ENCODE measurements around the gene ARHGEF7. TPM values are rescaled to one million over a fixed set of nuclear protein-coding genes. Genes with fewer than 3 reads are reported as not detected.

Gene ARHGEF7
- total RNA-seq, 1 donor from 2014 or later: 73.7 TPM

DNA sequence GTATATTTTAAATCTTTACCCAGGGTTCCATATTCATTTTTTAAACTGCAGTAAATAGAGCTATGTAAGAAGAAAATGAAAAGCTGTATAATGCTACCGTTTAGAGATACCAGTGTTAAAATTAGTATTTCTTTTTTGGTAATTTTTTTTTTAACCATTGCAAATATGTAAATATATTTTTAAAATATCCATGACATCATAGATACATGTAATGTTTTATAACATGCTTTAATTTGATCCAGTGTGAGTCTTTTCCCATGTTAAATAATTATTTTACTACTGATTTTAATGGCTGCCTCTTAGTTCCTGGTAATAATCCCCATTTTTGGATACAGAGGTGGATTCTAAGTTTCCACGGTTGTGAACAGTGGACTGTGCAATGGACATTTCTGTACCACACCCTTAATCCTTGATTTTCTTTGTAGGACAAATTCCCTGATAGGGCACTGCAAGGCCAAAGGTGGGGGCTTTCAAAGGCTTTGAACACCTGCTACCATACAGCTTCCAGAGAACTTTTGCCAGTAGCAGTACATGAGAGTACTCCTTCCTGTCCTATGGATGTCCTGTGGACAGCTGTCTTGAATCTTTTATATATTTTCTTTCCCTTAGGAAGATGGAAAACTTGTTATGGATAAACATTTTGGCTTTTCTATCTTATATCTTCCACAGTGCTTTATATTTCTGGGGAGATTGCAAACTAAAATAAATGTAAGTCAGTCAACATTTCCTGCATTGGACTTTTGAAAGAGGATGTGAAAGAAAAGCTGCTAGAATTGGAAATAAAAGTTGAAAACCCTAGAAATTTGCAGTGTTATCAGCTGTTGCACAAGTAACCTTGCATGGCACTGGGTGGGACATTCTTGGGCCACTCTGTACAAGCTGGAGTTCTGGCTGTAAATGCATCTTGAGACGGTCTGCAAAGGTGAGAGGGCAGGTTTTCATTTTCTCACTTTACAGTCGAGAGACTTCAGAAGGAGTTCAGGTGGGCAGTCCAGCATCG is 46.8 kb downstream of the ARHGEF7 start:
- Histone ChIP-seq H3K27me3 (ENCODE audit: insufficient read depth, low read length) (no peaks in the 10 kb centered on the region), H3K79me2 (ENCODE audit: insufficient read depth, low read length) (peaks cover 99% of the 10 kb centered on the region), H3K4me3 (ENCODE audit: insufficient read depth, low read depth, low read length) (no peak overlapping the region), H2AFZ (ENCODE audit: low read depth, low read length) (no peak overlapping the region), H4K20me1 (ENCODE audit: insufficient read depth, low read length) (peaks cover 93% of the 10 kb centered on the region), H3K4me2 (ENCODE audit: low read length) (no peak overlapping the region), H3K4me1 (ENCODE audit: insufficient read depth, low read length) (no peaks in the 10 kb centered on the region), H3K9me3 (ENCODE audit: insufficient read depth, low read depth, low read length) (no peaks in the 10 kb centered on the region), H3K9ac (ENCODE audit: low read length) (no peak overlapping the region), H3K36me3 (ENCODE audit: insufficient read depth, low read length) (peaks cover 6% of the 10 kb centered on the region), H3K27ac (ENCODE audit: low read depth, low read length) (no peak overlapping the region)
- DNase-seq (ENCODE audit: low read depth) (no peak), FAIRE-seq (no peak)
- Mint-ChIP-seq H3K4me1 (ENCODE audit: low read depth, unreplicated experiment) (peaks cover 3% of the 10 kb centered on the region), H3K27ac (ENCODE audit: unreplicated experiment) (no peak overlapping the region), H3K36me3 (ENCODE audit: low read depth, unreplicated experiment) (peaks cover 27% of the 10 kb centered on the region), H3K4me3 (ENCODE audit: unreplicated experiment) (no peak overlapping the region), H3K27me3 (ENCODE audit: low read depth, unreplicated experiment) (no peaks in the 10 kb centered on the region), H3K9me3 (ENCODE audit: unreplicated experiment) (peaks cover 2% of the 10 kb centered on the region)
- TF ChIP-seq EZH2 (IDR thresholded peaks at IDR 0.05; ENCODE audit: insufficient read depth, low read length) (no peak), CTCF (IDR thresholded peaks at IDR 0.05; ENCODE audit: insufficient read depth, low read depth, low read length) (no peak)

GRCh38 chr13:111165241-111166010 is 50.3 kb downstream of the ARHGEF7 start:
- no peak overlapping the region for H3K9ac ChIP-seq (ENCODE audit: low read length)
- FAIRE-seq: no peak
- no peak overlapping the region for H3K27ac Mint-ChIP-seq (ENCODE audit: unreplicated experiment)

More at GRCh38 chr13:111165241-111166010, 50.3 kb downstream of the ARHGEF7 start:
- peaks cover 3% of the 10 kb centered on the region for H3K4me1 Mint-ChIP-seq (ENCODE audit: low read depth, unreplicated experiment)
- H3K4me3 ChIP-seq (ENCODE audit: insufficient read depth, low read depth, low read length): no peak overlapping the region
- no peaks in the 10 kb centered on the region for H3K27me3 Mint-ChIP-seq (ENCODE audit: low read depth, unreplicated experiment)
- no peaks in the 10 kb centered on the region for H3K9me3 ChIP-seq (ENCODE audit: insufficient read depth, low read depth, low read length)
- H3K9me3 Mint-ChIP-seq (ENCODE audit: unreplicated experiment): peaks cover under 1% of the 10 kb centered on the region
- no peak overlapping the region for H3K4me2 ChIP-seq (ENCODE audit: low read length)
- peaks cover 95% of the 10 kb centered on the region for H4K20me1 ChIP-seq (ENCODE audit: insufficient read depth, low read length)
- no peak overlapping the region for H3K4me3 Mint-ChIP-seq (ENCODE audit: unreplicated experiment)
- H3K79me2 ChIP-seq (ENCODE audit: insufficient read depth, low read length): peaks cover 99% of the 10 kb centered on the region
- H3K4me1 ChIP-seq (ENCODE audit: insufficient read depth, low read length): no peaks in the 10 kb centered on the region
- peaks cover 3% of the 10 kb centered on the region for H3K36me3 ChIP-seq (ENCODE audit: insufficient read depth, low read length)
- H3K36me3 Mint-ChIP-seq (ENCODE audit: low read depth, unreplicated experiment): peaks cover 33% of the 10 kb centered on the region
- DNase-seq (ENCODE audit: low read depth): no peak
- no peak overlapping the region for H2AFZ ChIP-seq (ENCODE audit: low read depth, low read length)
- H3K27ac ChIP-seq (ENCODE audit: low read depth, low read length): no peak overlapping the region
- no peak for TF ChIP-seq EZH2 (IDR thresholded peaks at IDR 0.05; ENCODE audit: insufficient read depth, low read length)
- no peak for TF ChIP-seq CTCF (IDR thresholded peaks at IDR 0.05; ENCODE audit: insufficient read depth, low read depth, low read length)
- H3K27me3 ChIP-seq (ENCODE audit: insufficient read depth, low read length): no peaks in the 10 kb centered on the region
